ENCODE measurements around the gene ATAD1. TPM values are rescaled to one million over a fixed set of nuclear protein-coding genes. Genes with fewer than 3 reads are reported as not detected.
A peak's percentile ranks its signal among the peaks of the same experiment; 100 is the strongest.
"Not testable (repeated sequence)": the region's sequence is repeated elsewhere in the genome, so short reads cannot be mapped to it uniquely, and the experiment has no call there.

Gene ATAD1
- total RNA-seq, 2 donors from 2014 or later, result 48.3 to 65.2 TPM

- H3K36me3 Mint-ChIP-seq, result peaks cover 7% of the 10 kb centered on the region
- H3K4me1 Mint-ChIP-seq (ENCODE audit: low read depth in 2 of 2), result peaks cover 37 to 39% of the 10 kb centered on the region in 2 donors
- H3K4me3 Mint-ChIP-seq, result no peak overlapping the region
- H3K27me3 Mint-ChIP-seq, result no peaks in the 10 kb centered on the region
- DNase-seq (ENCODE audit: low spot score) (no peak), ATAC-seq (no peak)
- H3K27ac Mint-ChIP-seq, result no peak overlapping the region
- no peaks in the 10 kb centered on the region for H3K9me3 Mint-ChIP-seq
Observed at GRCh38 chr10:87860156-87860795, 42.2 kb upstream of the ATAD1 start.

GRCh38 chr10:87855665-87856064 lies 37.6 kb upstream of the ATAD1 start:
- not testable (repeated sequence) for DNase-seq (ENCODE audit: low spot score); H3K4me3 Mint-ChIP-seq; H3K36me3 Mint-ChIP-seq; ATAC-seq; H3K27ac Mint-ChIP-seq; H3K27me3 Mint-ChIP-seq; H3K9me3 Mint-ChIP-seq
- peaks cover 14% of the 10 kb centered on the region in 2 donors for H3K4me1 Mint-ChIP-seq (ENCODE audit: low read depth in 2 of 2)

GRCh38 chr10:87855247-87855646 lies 37.2 kb upstream of the ATAD1 start:
- H3K9me3 Mint-ChIP-seq; H3K36me3 Mint-ChIP-seq; H3K27ac Mint-ChIP-seq; DNase-seq (ENCODE audit: low spot score); H3K27me3 Mint-ChIP-seq; H3K4me3 Mint-ChIP-seq; ATAC-seq: not testable (repeated sequence)
- H3K4me1 Mint-ChIP-seq (ENCODE audit: low read depth in 2 of 2), result peaks cover 11 to 13% of the 10 kb centered on the region in 2 donors

GRCh38 chr10:87852089-87852488 lies 34.1 kb upstream of the ATAD1 start:
- ATAC-seq, result no peak
- Mint-ChIP-seq H3K36me3 (no peaks in the 10 kb centered on the region), H3K27me3 (no peaks in the 10 kb centered on the region), H3K27ac (no peak overlapping the region), H3K4me1 (ENCODE audit: low read depth in 2 of 2) (peaks cover 9 to 13% of the 10 kb centered on the region in 2 donors), H3K9me3 (no peaks in the 10 kb centered on the region), H3K4me3 (no peak overlapping the region)
- DNase-seq (ENCODE audit: low spot score), result no peak

GRCh38 chr10:87850742-87851205 lies 32.7 kb upstream of the ATAD1 start:
- H3K27ac Mint-ChIP-seq, result no peak overlapping the region
- H3K9me3 Mint-ChIP-seq, result no peaks in the 10 kb centered on the region
- H3K27me3 Mint-ChIP-seq, result no peaks in the 10 kb centered on the region
- H3K4me1 Mint-ChIP-seq (ENCODE audit: low read depth in 2 of 2), result peaks cover 8 to 11% of the 10 kb centered on the region in 2 donors
- H3K4me3 Mint-ChIP-seq, result no peak overlapping the region
- peak; percentile 56 to 78 for ATAC-seq
- no peaks in the 10 kb centered on the region for H3K36me3 Mint-ChIP-seq
- peak; percentile 70 for DNase-seq (ENCODE audit: low spot score)

- Mint-ChIP-seq H3K27me3 (no peaks in the 10 kb centered on the region), H3K4me3 (no peak overlapping the region), H3K9me3 (no peaks in the 10 kb centered on the region), H3K36me3 (no peaks in the 10 kb centered on the region), H3K27ac (no peak overlapping the region), H3K4me1 (ENCODE audit: low read depth in 2 of 2) (peaks cover 5 to 6% of the 10 kb centered on the region in 2 donors)
- DNase-seq (ENCODE audit: low spot score) (no peak), ATAC-seq (no peak)
Observed at GRCh38 chr10:87849001-87849400, 31.0 kb upstream of the ATAD1 start.

GRCh38 chr10:87847550-87847949 lies 29.5 kb upstream of the ATAD1 start:
- Mint-ChIP-seq H3K36me3 (no peaks in the 10 kb centered on the region), H3K9me3 (no peaks in the 10 kb centered on the region), H3K4me3 (no peak overlapping the region), H3K27me3 (no peaks in the 10 kb centered on the region), H3K27ac (no peak overlapping the region), H3K4me1 (ENCODE audit: low read depth in 2 of 2) (peaks cover 5 to 6% of the 10 kb centered on the region in 2 donors)
- DNase-seq (ENCODE audit: low spot score) (no peak), ATAC-seq (no peak)

GRCh38 chr10:87846711-87847110 lies 28.7 kb upstream of the ATAD1 start:
- not testable (repeated sequence) for H3K4me1 Mint-ChIP-seq (ENCODE audit: low read depth in 2 of 2); H3K9me3 Mint-ChIP-seq; H3K27ac Mint-ChIP-seq; DNase-seq (ENCODE audit: low spot score); H3K36me3 Mint-ChIP-seq; ATAC-seq; H3K27me3 Mint-ChIP-seq; H3K4me3 Mint-ChIP-seq

GRCh38 chr10:87846023-87846422 lies 28.0 kb upstream of the ATAD1 start:
- Mint-ChIP-seq H3K27ac (no peak overlapping the region), H3K9me3 (no peaks in the 10 kb centered on the region), H3K27me3 (no peaks in the 10 kb centered on the region), H3K4me3 (no peak overlapping the region), H3K36me3 (no peaks in the 10 kb centered on the region), H3K4me1 (ENCODE audit: low read depth in 2 of 2) (peaks cover 2% of the 10 kb centered on the region in 2 donors)
- ATAC-seq, result no peak
- DNase-seq (ENCODE audit: low spot score), result no peak

GRCh38 chr10:87845624-87845998 lies 27.6 kb upstream of the ATAD1 start:
- Mint-ChIP-seq H3K36me3 (no peaks in the 10 kb centered on the region), H3K27me3 (no peaks in the 10 kb centered on the region), H3K27ac (no peak overlapping the region), H3K4me3 (no peak overlapping the region), H3K9me3 (no peaks in the 10 kb centered on the region), H3K4me1 (ENCODE audit: low read depth in 2 of 2) (no peaks in the 10 kb centered on the region)
- ATAC-seq, result no peak
- no peak for DNase-seq (ENCODE audit: low spot score)

- ATAC-seq (no peak), DNase-seq (ENCODE audit: low spot score) (no peak)
- H3K4me1 Mint-ChIP-seq (ENCODE audit: low read depth in 2 of 2), result no peaks in the 10 kb centered on the region
- no peaks in the 10 kb centered on the region for H3K36me3 Mint-ChIP-seq
- H3K27ac Mint-ChIP-seq, result no peak overlapping the region
- no peak overlapping the region for H3K4me3 Mint-ChIP-seq
- no peaks in the 10 kb centered on the region for H3K9me3 Mint-ChIP-seq
- H3K27me3 Mint-ChIP-seq, result no peaks in the 10 kb centered on the region
Observed at GRCh38 chr10:87844837-87845623, 27.0 kb upstream of the ATAD1 start.

GRCh38 chr10:87843714-87844113 lies 25.7 kb upstream of the ATAD1 start:
- H3K27ac Mint-ChIP-seq, result no peak overlapping the region
- H3K4me1 Mint-ChIP-seq (ENCODE audit: low read depth in 2 of 2), result no peaks in the 10 kb centered on the region
- ATAC-seq (no peak), DNase-seq (ENCODE audit: low spot score) (no peak)
- no peaks in the 10 kb centered on the region for H3K9me3 Mint-ChIP-seq
- H3K27me3 Mint-ChIP-seq, result no peaks in the 10 kb centered on the region
- H3K4me3 Mint-ChIP-seq, result no peak overlapping the region
- H3K36me3 Mint-ChIP-seq, result no peaks in the 10 kb centered on the region

GRCh38 chr10:87842776-87843497 lies 24.9 kb upstream of the ATAD1 start:
- Mint-ChIP-seq H3K27me3 (no peaks in the 10 kb centered on the region), H3K36me3 (no peaks in the 10 kb centered on the region), H3K4me3 (no peak overlapping the region), H3K9me3 (no peaks in the 10 kb centered on the region), H3K27ac (no peak overlapping the region), H3K4me1 (ENCODE audit: low read depth in 2 of 2) (no peaks in the 10 kb centered on the region)
- DNase-seq (ENCODE audit: low spot score), result no peak
- ATAC-seq, result no peak

- no peaks in the 10 kb centered on the region for H3K4me1 Mint-ChIP-seq (ENCODE audit: low read depth in 2 of 2)
- no peaks in the 10 kb centered on the region for H3K36me3 Mint-ChIP-seq
- no peaks in the 10 kb centered on the region for H3K27me3 Mint-ChIP-seq
- ATAC-seq (no peak), DNase-seq (ENCODE audit: low spot score) (no peak)
- no peak overlapping the region for H3K27ac Mint-ChIP-seq
- H3K4me3 Mint-ChIP-seq, result no peak overlapping the region
- H3K9me3 Mint-ChIP-seq, result no peaks in the 10 kb centered on the region
Observed at GRCh38 chr10:87842220-87842641, 24.2 kb upstream of the ATAD1 start.
